Caco-2 (cell line): ENCODE data around the gene CYP26A1. TPM values are rescaled to one million over a fixed set of nuclear protein-coding genes. Genes with fewer than 3 reads are reported as not detected.

ENCODE experiments used
- BruUV-seq: library from RNA; stranded (reverse); fragments of 400-500 nt; replicated peaks from 2 replicates; lab custom pipeline; 2021; lab: Mats Ljungman, UMichigan
- CTCF ChIA-PET: fragments of 300-600 bp; sonication (Branson Sonifier 250); formaldehyde crosslinking; loops from one replicate; lab custom pipeline; 2022; ENCODE audit warnings: antibody characterized with exemption; lab: Charles Lee
- POLR2A ChIA-PET: fragments of 300-600 bp; sonication (Branson Sonifier 250); formaldehyde crosslinking; loops from one replicate; lab custom pipeline; 2022; ENCODE audit warnings: antibody characterized with exemption; lab: Charles Lee
- DNase-seq, 2 experiments: peaks; one replicate each; pipeline versions ENCODE4 v3.0.0 to v3.0.0-alpha.2; 2020 to 2022
- H3K27me3 ChIP-seq: replicated peaks from 2 replicates; pipeline ENCODE4 v1.6.0; 2011; ENCODE audit warnings: low read length; ENCODE audit not compliant: control insufficient read depth, insufficient read depth
- H3K36me3 ChIP-seq: 2 replicates; pipeline ENCODE4 v1.5.1; 2011; ENCODE audit warnings: low read length; ENCODE audit not compliant: control insufficient read depth, insufficient read depth
- H3K4me1 ChIP-seq: fragments of 250-450 bp; sonication (Bioruptor Pico); 2 replicates; pipeline ENCODE4 v1.5.1; 2020; ENCODE audit warnings: mild to moderate bottlenecking
- H3K4me3 ChIP-seq: 2 replicates; pipeline ENCODE4 v1.5.1; 2011; ENCODE audit warnings: low read depth, mild to moderate bottlenecking, control low read depth, low read length
- H3K9me3 ChIP-seq: fragments of 250-450 bp; sonication (Bioruptor Pico); 2 replicates; pipeline ENCODE4 v1.5.1; 2020; ENCODE audit warnings: mild to moderate bottlenecking, moderate library complexity
- H3K27ac Mint-ChIP-seq: one replicate; pipeline ENCODE4 v1.8.0; 2022; ENCODE audit warnings: mixed read lengths; ENCODE audit not compliant: unreplicated experiment
- H3K27me3 Mint-ChIP-seq: one replicate; pipeline ENCODE4 v1.8.0; 2022; ENCODE audit warnings: mixed read lengths; ENCODE audit not compliant: insufficient read depth, unreplicated experiment
- H3K36me3 Mint-ChIP-seq: one replicate; pipeline ENCODE4 v1.8.0; 2022; ENCODE audit warnings: mild to moderate bottlenecking, mixed read lengths; ENCODE audit not compliant: insufficient read depth, unreplicated experiment
- H3K4me1 Mint-ChIP-seq: one replicate; pipeline ENCODE4 v1.8.0; 2022; ENCODE audit warnings: low read depth, mixed read lengths; ENCODE audit not compliant: unreplicated experiment
- H3K4me3 Mint-ChIP-seq: one replicate; pipeline ENCODE4 v1.8.0; 2022; ENCODE audit warnings: mild to moderate bottlenecking, moderate library complexity, mixed read lengths; ENCODE audit not compliant: unreplicated experiment
- H3K9me3 Mint-ChIP-seq: one replicate; pipeline ENCODE4 v1.8.0; 2022; ENCODE audit warnings: mixed read lengths; ENCODE audit not compliant: unreplicated experiment
- intact Hi-C: fragments of 100-400 bp; cut with micrococcal nuclease; formaldehyde crosslinking; loops from one replicate; pipeline ENCODE4 v1.10.0; 2022; ENCODE audit not compliant: unreplicated experiment
- total RNA-seq: library from RNA; stranded (reverse); gene quantifications from 2 replicates; pipeline ENCODE4 v1.2.3, GENCODE V29; 2022
- TF ChIP-seq, protein P1 (sequence below), 2 experiments: fragments of 200-600 bp in 1 of 2; IDR thresholded peaks; 1 replicate in 1 of 2; 2 replicates in 1 of 2; pipeline versions ENCODE4 v1.5.1 to v1.8.0; 2011 to 2022; ENCODE audit warnings: antibody characterized with exemption in 1 of 2, control low read depth in 1 of 2, inconsistent platforms in 1 of 2, low read depth in 1 of 2, low read length in 1 of 2, mild to moderate bottlenecking in 1 of 2, moderate library complexity in 1 of 2; ENCODE audit not compliant: insufficient read depth in 1 of 2, severe bottlenecking in 1 of 2, unreplicated experiment in 1 of 2

Gene CYP26A1
- total RNA-seq, 1 experiment from 2014 or later = 0.82 TPM

DNA sequence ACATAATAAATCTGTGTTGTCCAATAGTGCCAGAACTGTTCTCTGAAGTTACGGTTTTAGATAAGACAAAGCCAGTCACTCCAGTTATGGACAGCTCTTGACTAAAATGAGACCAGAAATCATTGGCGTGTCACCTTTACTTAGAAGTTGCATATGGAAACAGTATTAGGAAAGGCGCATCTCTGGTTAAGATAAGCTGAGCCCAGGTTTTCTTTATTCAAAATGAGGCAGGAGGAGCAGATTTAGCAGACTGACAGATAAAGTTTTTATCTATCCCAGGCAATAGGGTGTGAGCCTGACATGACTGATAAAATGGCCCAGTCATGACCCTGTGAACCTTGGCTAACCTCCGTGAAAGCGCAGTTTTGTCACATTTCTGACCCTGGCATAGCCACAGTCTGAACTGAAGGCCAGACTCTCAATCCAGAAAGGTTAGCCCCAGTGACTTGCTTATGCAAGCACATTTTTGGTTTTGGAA, 4.2 kb downstream of the CYP26A1 start:
- peaks cover 28% of the 10 kb centered on the region for H3K4me1 ChIP-seq
- peaks cover 2% of the 10 kb centered on the region; the same call in 1 of the 2 replicates for H3K27me3 ChIP-seq
- H3K9me3 ChIP-seq = no peaks in the 10 kb centered on the region
- H3K4me3 Mint-ChIP-seq = no peak overlapping the region
- DNase-seq = peak in 1 of 2 experiments; percentile 39
- H3K9me3 Mint-ChIP-seq = no peaks in the 10 kb centered on the region
- TF ChIP-seq, protein P1, sequence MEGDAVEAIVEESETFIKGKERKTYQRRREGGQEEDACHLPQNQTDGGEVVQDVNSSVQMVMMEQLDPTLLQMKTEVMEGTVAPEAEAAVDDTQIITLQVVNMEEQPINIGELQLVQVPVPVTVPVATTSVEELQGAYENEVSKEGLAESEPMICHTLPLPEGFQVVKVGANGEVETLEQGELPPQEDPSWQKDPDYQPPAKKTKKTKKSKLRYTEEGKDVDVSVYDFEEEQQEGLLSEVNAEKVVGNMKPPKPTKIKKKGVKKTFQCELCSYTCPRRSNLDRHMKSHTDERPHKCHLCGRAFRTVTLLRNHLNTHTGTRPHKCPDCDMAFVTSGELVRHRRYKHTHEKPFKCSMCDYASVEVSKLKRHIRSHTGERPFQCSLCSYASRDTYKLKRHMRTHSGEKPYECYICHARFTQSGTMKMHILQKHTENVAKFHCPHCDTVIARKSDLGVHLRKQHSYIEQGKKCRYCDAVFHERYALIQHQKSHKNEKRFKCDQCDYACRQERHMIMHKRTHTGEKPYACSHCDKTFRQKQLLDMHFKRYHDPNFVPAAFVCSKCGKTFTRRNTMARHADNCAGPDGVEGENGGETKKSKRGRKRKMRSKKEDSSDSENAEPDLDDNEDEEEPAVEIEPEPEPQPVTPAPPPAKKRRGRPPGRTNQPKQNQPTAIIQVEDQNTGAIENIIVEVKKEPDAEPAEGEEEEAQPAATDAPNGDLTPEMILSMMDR (IDR thresholded peaks at IDR 0.05; ENCODE audit: insufficient read depth in 1 of 2, low read depth in 1 of 2, low read length in 1 of 2, severe bottlenecking in 1 of 2, unreplicated experiment in 1 of 2) = no peak
- no peaks in the 10 kb centered on the region for H3K36me3 ChIP-seq
- no TSS peak for BruUV-seq
- intact Hi-C loops = no loop called here
- no peak overlapping the region for H3K4me3 ChIP-seq
- H3K4me1 Mint-ChIP-seq = peaks cover 25% of the 10 kb centered on the region
- POLR2A ChIA-PET = interaction anchor here (0.6 kb wide), 1 partner anchor 405 kb away, joined by 3 read pairs; no protein-coding TSS in a partner anchor
- H3K27ac Mint-ChIP-seq = no peak overlapping the region
- H3K36me3 Mint-ChIP-seq = peaks cover 10% of the 10 kb centered on the region
- H3K27me3 Mint-ChIP-seq = peaks cover 5% of the 10 kb centered on the region
- CTCF ChIA-PET = no interaction called here

DNA sequence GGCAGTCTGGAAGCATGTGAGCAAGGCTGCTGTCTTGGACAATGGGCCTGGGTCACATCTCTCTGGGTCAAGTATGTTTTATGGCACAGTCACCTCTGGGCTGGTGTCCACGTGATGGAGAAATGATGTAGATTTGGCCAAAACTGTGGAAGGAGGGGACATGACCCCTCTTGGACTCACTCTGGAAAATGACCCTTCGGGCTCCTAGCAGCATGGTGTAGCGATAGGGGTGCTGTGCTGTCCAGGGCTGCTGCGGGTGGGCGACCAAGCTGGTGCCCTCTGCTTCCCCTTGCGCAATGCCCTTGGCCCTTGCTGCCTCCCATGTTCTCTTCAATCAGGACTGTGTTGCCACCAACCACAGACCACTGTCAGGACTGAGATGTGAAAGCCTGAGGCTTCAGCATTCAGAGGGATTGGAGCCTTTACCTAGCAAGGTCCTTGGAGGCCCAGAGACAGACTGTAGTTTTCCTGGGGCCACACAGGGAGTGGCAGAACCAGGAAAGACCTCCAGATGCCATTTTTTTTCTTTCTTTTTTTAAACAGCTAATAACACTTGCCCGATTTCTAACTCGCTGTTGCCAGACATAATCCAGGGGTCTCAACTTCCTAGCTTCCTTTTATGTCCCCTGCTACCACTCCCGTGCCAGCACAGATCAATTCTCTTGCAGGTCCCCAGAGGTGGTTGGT, 6.1 kb downstream of the CYP26A1 start:
- H3K4me3 ChIP-seq = no peak overlapping the region
- no peaks in the 10 kb centered on the region for H3K9me3 ChIP-seq
- DNase-seq = no peak
- no peaks in the 10 kb centered on the region for H3K36me3 ChIP-seq
- Mint-ChIP-seq H3K27ac (peak overlapping the region; percentile 86), H3K27me3 (no peaks in the 10 kb centered on the region), H3K4me3 (no peak overlapping the region), H3K4me1 (peaks cover 25% of the 10 kb centered on the region), H3K9me3 (no peaks in the 10 kb centered on the region), H3K36me3 (peaks cover 10% of the 10 kb centered on the region)
- ChIA-PET CTCF (no interaction called here), POLR2A (no interaction called here)
- TF ChIP-seq, protein P1 (IDR thresholded peaks at IDR 0.05; ENCODE audit: insufficient read depth in 1 of 2, low read depth in 1 of 2, low read length in 1 of 2, severe bottlenecking in 1 of 2, unreplicated experiment in 1 of 2) = no peak
- H3K4me1 ChIP-seq = peaks cover 26% of the 10 kb centered on the region
- no TSS peak for BruUV-seq
- H3K27me3 ChIP-seq = no peaks in the 10 kb centered on the region
- intact Hi-C loops = loop anchor here (1.0 kb wide), 2 partner anchors 209 to 272 kb away; no protein-coding TSS in a partner anchor

DNA sequence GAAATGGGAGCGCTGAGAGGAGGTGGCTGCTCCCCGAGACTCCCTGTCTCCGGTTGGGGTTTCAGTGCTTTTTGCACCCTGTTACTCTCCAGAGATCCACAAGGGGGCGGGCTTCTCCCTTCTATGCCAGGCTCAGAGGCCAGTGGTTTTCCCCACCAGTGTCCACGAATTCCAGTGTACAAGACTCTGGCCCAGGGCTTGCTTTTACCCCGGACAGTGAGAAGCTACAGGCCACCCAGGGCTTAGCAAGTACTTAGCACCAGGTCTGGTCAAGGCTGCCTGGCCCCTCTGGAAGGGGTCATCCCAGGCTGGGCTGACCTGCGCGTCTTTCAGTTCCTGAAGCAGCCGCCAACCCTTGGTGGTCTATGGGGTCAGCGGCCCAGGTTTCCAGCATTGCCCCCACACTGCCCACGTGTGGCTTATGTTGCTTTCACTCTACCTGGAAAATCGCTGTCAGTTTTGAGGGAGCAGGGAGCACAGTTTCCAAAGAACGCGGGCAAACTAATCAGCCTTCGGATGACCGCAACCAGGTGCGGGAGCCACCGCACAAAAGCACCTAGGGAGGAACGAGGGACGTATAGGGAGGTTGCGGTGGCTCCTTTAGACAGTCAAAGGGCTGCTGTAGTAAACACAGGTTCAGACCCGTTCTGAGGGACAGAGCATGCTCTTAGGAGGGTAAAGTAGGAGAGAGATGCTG, 6.8 kb downstream of the CYP26A1 start:
- Histone ChIP-seq H3K9me3 (no peaks in the 10 kb centered on the region), H3K4me3 (no peak overlapping the region), H3K36me3 (no peaks in the 10 kb centered on the region), H3K4me1 (peaks cover 26% of the 10 kb centered on the region), H3K27me3 (no peaks in the 10 kb centered on the region)
- H3K27ac Mint-ChIP-seq = peak overlapping the region; percentile 86
- peaks cover 25% of the 10 kb centered on the region for H3K4me1 Mint-ChIP-seq
- BruUV-seq = no TSS peak
- POLR2A ChIA-PET = no interaction called here
- peak; percentile 59 to 72 for DNase-seq
- TF ChIP-seq, protein P1 (IDR thresholded peaks at IDR 0.05; ENCODE audit: insufficient read depth in 1 of 2, low read depth in 1 of 2, low read length in 1 of 2, severe bottlenecking in 1 of 2, unreplicated experiment in 1 of 2) = peak; percentile 84 to 94
- no peak overlapping the region for H3K4me3 Mint-ChIP-seq
- H3K27me3 Mint-ChIP-seq = no peaks in the 10 kb centered on the region
- CTCF ChIA-PET = no interaction called here
- peaks cover 10% of the 10 kb centered on the region for H3K36me3 Mint-ChIP-seq
- intact Hi-C loops = loop anchor here (1.0 kb wide), 2 partner anchors 209 to 272 kb away; no protein-coding TSS in a partner anchor
- no peaks in the 10 kb centered on the region for H3K9me3 Mint-ChIP-seq
